Stimulated activated CD4-positive, alpha-beta T cell treated with anti-CD3 and anti-CD28 coated beads, Interleukin-15, amount 100 ng/mL, for 1 hour (primary cell): ENCODE data around the gene R3HDM2.
A peak's percentile ranks its signal among the peaks of the same experiment; 100 is the strongest.
"Not testable (repeated sequence)": the region's sequence is repeated elsewhere in the genome, so short reads cannot be mapped to it uniquely, and the experiment has no call there.

Source experiments
- DNase-seq, 2 donors: peaks; one replicate each; pipeline ENCODE4 v3.0.0-alpha.2; 2020; ENCODE audit warnings: low read depth in 1 of 2, low spot score in 1 of 2

Gene R3HDM2

DNA sequence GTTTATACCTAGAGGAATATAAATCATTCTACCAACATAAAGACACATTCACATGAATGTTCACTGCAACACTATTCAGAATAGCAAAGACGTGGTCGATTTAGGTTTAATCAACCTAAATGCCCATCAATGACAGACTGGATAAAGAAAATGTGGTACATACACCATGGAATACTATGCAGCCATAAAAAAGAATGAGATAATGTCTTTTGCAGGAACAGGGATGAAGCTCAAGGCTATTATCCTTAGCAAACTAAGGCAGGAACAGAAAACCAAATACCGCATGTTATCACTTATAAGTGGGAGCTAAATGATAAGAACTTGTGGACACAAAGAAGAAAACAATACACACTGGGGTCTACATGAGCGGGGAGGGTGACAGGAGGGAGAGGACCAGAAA lies 94.5 kb downstream of the R3HDM2 start:
- DNase-seq = not testable (repeated sequence)

DNA sequence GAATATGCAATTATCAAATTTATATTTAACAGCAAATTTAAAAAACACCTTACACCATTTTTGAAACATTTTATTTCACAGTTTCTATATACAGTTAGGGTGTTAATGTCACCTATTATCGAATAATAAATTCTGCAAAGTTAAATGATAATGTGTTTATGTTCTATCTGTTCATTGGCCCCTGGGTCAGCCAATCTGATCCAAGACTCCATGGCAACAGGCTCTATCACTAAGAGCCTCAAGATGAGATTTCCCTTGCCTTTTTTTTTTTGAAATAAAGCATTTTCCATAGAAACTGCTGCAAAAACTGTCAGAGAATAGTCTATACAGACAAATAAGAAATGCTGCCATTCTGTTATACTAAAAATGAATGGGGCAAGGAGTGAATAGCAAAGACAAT lies 96.6 kb downstream of the R3HDM2 start:
- DNase-seq = no peak

DNA sequence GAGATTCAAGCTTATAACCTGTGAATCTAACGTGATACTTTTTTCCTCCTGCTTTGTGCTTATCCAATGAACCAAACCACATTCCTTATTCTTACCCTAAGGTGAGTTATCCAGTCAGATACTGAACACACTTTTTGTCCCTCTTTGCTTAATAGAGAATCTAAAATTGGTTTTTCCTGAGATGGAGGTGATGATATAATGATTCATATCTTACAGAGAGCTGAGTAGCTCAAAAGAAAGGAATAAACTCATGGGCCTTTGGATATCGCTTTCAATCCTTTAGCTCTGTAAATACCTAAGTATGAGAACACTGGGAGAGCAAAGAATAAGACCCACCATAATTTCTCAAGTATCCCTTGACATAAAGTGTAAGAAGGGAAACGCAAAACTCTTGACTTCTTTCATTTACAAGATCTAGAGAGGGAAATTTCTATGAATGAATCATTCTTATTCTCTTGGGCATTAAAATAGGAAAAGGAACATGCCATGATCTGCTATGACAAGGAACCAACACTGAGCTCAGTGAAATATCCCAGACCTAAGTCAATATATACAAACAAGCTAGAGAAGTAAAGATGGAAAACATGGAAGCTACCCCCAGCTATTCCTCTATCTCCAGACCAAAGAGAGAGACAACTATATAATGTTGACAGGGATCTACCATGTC lies 98.1 kb downstream of the R3HDM2 start:
- DNase-seq = no peak

DNA sequence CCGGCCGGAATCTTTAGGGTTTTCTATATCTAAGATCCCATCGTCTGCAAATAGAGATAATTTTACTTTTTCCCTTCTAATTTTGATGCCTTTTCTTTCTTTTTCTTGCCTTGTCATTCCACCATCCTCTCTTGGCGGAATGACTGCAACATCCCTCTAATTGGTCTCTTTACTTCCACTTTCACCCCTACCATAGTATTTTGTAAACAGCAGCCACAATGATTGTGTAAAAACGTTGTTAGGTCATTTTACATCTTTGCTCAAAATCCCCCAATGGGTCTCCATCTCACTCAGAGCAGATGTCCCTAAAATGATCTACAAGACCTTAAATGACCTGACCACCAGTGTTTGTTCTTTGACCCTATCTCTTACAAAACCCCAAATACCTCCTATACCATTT lies 99.9 kb downstream of the R3HDM2 start:
- no peak for DNase-seq

DNA sequence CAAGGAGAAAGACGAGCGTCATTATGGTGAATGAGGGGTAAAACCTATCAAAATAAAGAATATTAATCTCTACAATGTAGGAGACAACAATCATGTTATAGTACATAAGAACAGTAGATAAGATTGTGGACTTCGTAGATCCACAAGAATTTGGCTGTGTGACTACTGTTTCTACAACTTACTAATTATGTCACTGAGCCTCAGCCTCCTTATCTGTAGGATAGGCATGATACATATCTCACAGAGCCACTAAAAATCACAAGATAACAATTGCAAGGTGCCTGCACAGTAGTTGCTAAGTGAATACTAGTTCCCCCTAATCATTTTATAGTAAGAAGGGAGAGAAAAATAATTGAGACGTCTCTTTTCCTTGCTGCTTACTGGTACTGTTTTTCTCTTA lies 101.6 kb downstream of the R3HDM2 start:
- no peak for DNase-seq

DNA sequence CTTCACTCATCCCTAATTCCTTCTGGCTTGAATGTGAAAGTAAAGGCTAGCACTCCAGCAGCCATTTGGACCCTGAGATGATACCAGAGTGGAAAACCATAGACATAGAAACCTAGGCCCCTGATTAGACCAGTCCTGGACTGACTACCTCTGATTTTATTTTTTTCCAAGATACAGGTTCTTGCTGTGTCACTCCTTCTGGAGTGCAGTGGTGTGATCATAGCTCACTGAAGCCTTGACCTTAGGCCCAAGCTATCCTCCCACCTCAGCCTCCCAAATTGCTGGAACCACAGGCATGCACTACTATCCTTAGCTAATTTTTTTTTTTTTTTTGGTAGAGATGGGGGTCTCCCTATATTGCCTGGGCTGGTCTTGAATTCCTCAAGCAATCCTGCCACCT lies 105.4 kb downstream of the R3HDM2 start:
- no peak for DNase-seq

DNA sequence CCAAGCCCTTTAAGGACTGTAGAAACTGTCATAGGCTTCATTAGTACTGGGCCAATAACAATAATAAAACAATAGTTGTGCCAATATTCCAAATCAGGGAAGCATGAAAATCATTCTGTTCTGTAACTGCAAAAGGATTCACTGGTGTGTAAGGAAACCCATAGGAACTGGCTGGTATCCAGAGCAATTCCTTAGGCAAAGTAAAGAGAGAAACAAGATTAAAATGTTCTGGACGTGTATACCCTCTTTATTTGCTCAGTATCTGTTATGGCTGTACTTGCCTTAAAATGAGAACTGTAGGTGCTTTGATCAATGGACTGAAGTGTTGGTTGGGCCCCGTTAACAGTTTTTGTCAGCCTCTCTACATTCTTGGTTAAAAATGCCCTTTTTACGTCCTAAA lies 107.4 kb downstream of the R3HDM2 start:
- DNase-seq = no peak

DNA sequence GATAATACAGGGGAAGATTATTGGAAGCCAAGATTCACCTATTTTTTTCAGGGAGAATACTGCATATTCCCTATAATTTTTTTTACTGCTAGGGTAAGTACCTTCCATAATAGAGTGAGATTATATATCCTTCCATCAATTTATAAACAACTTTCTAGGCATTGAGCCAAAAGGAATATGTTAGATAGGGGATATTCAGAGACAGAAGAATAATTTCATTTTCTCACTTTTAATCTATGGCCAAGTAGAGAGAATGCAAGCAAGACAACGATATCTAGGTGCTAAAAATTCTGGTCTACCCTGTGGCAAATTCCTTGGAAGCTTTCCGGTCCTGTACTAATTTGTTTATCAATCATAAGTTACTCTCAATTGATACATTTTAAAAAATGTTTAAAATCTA lies 110.2 kb downstream of the R3HDM2 start:
- no peak for DNase-seq

DNA sequence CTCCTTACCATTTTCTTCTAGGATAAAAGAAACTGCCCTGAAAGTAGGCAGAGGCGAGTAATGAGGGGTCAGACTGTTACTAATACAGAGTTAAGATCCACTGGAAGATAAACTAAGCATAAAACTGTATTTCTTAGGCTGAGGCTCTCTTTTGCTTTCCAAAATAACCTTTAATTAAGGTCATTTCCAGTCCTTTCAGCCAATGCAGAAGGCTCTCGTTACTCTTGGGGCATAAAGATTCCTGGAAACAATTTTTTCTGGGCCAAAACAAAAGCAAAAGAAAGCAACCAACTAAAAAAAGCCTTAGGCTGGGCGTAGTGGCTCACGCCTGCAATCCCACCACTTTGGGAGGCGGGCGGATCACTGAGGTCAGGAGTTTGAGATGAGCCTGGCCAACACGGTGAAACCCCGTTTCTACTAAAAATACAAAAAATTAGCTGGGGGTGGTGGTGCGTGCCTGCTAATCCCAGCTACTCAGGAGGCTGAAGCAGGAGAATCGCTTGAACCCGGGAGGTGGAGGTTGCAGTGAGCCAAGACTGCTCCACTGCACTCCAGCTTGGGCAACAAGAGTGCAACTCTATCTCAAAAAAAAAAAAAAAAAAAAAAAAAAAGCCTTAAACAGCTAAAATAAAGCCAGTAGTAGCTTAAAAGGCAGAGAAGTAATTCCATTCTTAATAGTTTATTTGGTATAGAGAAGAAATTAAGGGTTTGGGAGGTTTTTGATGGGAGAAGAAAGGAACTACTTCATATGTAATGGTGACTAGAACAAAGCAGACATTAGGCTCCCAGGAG lies 111.0 kb downstream of the R3HDM2 start:
- DNase-seq = no peak

DNA sequence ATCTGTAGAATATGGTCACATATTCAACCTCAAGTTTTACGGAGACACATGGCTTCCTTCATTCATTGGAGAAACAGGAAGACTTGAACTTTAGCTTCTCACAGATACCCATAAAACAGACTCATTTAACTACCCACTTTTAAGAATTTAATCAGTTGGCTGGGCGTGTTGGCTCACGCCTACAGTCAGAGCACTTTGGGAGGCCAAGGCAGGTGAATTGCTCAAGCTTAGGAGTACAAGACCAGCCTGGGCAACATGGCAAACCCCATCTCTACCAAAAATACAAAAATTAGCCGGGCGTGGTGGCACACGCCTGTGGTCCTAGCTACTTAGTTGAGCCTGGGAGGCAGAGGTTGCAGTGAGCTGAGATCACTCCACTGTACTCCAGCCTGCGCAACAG lies 115.2 kb downstream of the R3HDM2 start:
- no peak for DNase-seq

DNA sequence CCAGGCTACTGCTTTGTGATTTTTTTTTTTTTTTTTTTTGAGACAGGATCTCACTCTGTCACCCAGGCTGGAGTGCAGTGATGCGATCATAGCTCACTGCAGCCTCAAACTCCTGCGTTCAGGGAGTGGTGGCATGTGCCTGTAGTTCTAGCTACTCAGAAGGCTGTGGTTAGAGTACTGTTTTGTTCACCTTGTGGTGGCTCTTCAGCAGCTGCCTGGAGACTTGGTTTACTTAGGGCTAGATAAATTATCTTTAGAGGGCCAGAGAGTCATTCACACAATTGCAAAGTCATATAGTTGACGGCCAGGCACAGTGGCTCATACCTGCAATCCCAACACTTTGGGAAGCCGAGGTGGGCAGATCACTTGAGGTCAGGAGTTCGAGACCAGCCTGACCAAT lies 118.6 kb downstream of the R3HDM2 start:
- not testable (repeated sequence) for DNase-seq

DNA sequence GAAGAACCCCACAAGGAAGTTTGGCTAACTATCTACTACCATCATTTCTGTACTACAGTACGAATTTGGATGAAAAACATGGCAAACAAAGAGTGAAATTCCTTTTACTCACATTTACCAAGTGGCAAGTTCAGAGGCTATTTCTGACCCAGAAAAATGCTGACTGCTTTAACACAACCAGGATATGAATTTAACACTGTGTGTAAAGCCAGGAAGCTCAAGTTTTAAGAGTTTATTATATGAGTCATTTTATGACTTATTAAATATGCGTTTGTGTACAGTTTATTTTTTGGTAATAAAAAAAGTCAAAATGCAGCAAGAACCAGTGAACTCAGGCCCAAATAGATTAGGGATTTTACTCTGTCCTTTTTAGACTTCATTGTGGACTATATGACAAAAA lies 121.4 kb downstream of the R3HDM2 start:
- DNase-seq = no peak

DNA sequence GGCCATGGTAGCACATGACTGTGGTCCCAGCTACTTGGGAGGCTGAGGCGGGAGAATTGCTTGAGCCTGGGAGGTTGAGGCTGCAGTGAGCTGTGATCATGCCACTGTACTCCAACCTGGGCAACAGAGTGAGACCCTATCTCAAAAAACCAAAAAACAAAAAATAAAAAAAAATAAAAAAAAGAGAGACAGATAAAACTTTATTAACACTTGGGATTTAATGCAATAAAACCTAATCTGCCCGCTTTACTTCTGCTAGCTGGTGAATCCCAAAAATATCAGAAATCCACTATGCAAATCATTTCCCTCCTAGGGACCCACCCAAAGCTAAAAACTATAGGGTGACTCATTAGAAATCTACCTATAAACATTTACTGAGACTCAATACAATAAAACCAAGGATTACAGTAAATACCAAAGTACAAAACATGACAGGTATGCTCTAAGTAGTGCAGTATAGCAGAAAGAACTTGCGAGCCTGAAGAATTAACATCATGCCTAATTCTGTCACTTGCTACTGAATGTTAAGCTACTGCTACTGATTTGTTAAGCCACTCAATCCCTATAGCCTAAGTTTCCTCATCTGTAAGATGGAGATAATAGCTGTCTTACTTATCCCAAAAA lies 129.8 kb downstream of the R3HDM2 start:
- no peak for DNase-seq

DNA sequence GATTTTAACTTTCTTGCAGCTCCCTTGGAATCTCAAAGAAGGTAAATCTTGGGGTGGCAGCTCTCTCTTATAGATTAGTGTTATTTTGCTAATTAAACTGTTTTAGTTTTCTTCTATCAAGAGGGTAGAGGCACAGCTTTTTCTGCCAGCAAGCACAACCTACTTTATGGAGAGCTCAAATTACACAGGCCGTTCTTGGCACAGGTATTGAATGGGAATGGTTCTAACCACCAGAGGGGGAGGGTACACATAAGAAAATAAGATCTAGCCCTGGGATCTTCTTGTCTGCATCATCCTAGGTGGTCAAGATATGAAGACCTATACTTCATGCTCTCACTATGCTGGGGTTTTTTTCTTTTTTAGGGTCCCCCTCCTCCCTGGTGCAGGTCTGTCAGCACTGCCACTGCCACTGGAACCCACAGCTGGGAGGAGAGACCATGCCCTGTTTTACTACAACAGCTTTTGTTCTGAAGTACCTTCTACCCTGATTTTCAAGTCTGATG lies 131.3 kb downstream of the R3HDM2 start:
- no peak for DNase-seq

DNA sequence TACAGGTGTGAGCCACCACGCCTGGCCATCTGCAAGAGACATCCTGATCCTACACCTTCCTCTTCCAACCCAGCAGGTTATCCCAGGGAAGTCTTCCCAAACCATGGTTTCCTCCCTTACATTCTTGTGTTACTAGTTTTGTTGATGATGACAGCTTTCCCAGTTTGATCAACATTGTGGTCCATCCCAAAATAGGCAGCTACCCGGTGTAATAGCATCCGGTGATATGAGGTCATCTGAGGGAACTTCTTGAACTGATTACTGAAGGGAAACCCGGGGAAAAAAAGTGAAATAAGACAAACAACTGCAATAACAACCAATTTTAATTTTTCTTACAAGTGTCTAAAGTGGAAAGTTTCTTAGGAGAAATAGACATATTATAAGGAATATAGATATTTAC lies 134.6 kb downstream of the R3HDM2 start:
- DNase-seq = no peak

DNA sequence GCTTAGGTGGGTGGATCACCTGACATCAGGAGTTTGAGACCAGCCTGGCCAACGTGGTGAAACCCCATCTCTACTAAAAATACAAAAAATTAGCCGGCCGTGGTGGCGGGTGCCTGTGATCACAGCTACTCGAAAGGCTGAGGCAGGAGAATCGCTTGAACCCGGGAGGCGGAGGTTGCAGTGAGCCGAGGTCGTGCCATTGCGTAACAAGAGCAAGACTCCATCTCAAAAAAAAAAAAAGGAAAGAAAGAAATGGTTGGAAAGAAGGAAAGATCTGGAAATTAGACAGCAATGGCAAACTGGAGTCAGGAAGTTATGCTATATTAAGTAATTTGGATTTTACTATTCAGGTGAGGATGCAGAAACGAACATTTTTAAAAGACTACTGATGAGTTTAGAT lies 148.8 kb downstream of the R3HDM2 start:
- not testable (repeated sequence) for DNase-seq

DNA sequence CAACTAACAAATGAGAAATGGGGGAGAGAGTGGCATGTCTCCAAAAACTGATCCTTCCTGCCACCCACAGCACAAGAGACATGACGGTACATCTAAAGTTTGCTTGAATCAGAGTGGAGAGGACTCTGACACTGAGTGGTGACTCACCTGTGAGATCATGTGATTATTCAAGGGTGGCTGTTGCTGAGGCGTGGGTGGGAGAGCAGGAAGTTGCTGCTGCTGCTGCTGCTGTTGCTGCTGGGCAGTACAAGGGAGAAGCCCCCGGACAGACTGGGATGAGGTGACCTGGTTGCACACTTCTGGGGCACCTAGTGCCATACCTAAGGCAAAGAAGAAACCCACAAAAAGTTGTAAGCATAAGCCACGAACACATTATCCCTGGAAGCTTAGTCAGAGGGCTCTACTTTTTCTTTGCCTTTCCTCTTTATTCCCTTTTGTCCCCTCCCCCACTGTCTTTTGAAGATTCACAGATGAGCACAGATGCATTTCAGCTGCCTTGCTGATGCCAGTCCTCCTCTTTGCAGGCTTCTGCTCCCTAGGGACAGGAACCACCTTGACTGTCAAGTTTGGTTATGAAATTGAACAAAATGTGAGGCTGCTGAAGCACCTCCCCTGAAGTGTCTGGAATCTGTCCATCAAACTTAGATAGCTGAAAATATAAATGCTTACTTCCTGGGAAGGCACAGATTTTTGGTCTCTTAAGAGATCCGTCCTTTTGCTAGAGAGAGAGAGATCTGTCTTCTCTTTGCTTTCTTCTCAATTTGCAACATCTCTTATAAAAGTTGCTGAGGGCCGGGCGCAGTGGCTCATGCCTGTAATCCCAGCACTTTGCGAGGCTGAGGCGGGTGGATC lies 150.4 kb downstream of the R3HDM2 start:
- DNase-seq = peak; percentile 37 to 42

DNA sequence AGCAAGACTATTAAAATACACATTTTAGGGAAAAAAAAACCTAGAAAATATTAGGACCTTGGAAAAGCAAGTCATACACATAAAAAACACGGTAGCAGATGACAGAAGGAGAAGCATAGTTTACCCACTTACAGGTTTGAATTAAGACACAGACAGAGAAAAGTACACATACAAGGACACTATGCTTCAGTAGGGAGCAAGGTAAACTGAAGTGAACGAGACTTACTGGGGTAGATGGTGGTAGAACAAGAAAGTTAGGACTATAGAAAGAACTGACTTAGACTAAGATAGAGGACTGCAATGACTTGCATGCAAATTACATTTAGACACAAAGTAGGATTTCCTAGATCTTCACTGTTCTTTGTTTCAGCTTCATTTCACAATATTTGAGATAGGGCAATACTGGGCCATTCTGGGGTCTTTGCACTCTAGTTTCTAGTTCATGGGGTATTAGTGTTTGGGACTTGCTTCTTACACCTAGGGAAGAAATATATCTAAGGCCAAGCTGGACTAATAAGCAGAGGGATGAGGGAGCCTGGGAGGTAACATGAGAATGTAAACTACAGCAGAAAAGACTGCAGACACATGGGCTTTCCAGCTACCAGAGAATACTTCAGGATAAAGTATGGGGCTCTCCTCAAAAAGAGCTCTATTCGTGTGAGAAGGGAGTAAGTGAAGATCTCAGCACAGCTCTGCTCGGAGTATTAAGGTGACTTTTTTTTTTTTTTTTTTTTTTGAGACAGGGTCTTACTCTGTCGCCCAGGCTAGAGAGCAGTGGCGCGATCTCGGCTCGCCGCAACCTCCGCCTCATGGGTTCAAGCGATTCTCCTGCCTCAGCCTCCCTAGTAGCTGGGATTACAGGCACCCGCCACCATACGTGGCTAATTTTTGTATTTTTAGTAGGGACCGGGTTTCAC lies 152.1 kb downstream of the R3HDM2 start:
- no peak for DNase-seq

DNA sequence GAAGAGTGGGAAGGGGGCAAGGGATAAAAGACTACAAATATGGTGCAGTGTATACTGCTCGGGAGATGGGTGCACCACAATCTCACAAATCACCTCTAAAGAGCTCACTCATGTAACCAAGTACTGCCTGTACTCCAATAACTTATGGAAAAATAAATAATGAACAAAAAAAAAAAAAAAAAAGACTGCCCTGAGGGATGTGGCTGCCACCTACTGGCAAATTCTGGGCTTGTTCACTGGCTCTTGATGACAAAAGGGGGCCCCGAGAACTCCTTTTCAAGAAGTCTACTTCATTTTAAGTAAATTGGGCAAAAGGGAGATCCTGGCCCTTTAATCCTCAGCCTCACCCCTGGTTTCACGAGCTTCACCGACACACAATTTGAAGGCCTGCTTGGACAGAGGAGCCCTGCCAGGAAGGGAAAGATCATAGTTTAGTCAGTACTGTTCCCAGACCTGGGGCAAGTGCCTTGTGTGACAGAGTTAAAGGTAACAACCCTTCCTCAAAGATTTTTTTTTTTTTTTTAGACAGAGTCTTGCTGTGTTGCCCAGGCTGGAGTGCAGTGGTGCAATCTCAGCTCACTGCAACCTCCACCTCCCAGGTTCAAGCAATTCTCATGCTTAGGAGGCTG lies 153.8 kb downstream of the R3HDM2 start:
- DNase-seq = no peak

DNA sequence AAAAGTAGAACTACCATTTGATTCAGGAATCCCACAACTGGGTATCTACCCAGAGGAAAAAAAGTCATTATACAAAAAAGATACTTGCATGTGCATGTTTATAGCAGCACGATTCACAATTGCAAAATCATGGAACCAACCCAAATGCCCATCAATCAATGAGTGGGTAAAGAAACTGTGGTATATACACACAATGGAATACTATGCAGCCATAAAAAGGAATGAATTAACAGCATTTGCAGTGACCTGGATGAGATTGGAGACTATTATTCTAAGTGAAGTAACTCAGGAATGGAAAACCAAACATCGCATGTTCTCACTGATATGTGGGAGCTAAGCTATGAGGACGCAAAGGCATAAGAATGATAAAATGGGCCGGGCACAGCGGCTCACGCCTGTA lies 154.6 kb downstream of the R3HDM2 start:
- DNase-seq = not testable (repeated sequence)
